ENCODE measurements around the gene ERO1A.

ERO1A gene

GRCh38 chr14:52596861-52597260 lies 98.5 kb downstream of the ERO1A start:
- Histone ChIP-seq H3K36me3 (replicated peaks) (no peaks in the 10 kb centered on the region), H3K27ac (no peak overlapping the region), H3K4me3 (ENCODE audit: low read depth, low read length) (no peak overlapping the region), H3K27me3 (replicated peaks) (no peaks in the 10 kb centered on the region)
- in situ Hi-C loops (cut with HindIII; ENCODE audit: low pct_ligation_motif_present, low sequenced_read_pairs), result no loop called here
- no peak for DNase-seq
- no peak for TF ChIP-seq CTCF (IDR thresholded peaks at IDR 0.05; ENCODE audit: low read depth, low read length, missing control alignments)

- Histone ChIP-seq H3K27ac (no peak overlapping the region), H3K27me3 (replicated peaks) (no peaks in the 10 kb centered on the region), H3K4me3 (ENCODE audit: low read depth, low read length) (no peak overlapping the region), H3K36me3 (replicated peaks) (no peaks in the 10 kb centered on the region)
- no peak for TF ChIP-seq CTCF (IDR thresholded peaks at IDR 0.05; ENCODE audit: low read depth, low read length, missing control alignments)
- in situ Hi-C loops (cut with HindIII; ENCODE audit: low pct_ligation_motif_present, low sequenced_read_pairs), result no loop called here
- DNase-seq, result no peak
Measured at GRCh38 chr14:52596320-52596719, 99.0 kb downstream of the ERO1A start.

- Histone ChIP-seq H3K27me3 (replicated peaks) (no peaks in the 10 kb centered on the region), H3K36me3 (replicated peaks) (no peaks in the 10 kb centered on the region), H3K4me3 (ENCODE audit: low read depth, low read length) (no peak overlapping the region), H3K27ac (no peak overlapping the region)
- in situ Hi-C loops (cut with HindIII; ENCODE audit: low pct_ligation_motif_present, low sequenced_read_pairs), result no loop called here
- DNase-seq, result no peak
- no peak for TF ChIP-seq CTCF (IDR thresholded peaks at IDR 0.05; ENCODE audit: low read depth, low read length, missing control alignments)
Measured at GRCh38 chr14:52590318-52590717, 105.0 kb downstream of the ERO1A start.

Data from brain microvascular endothelial cell (primary cell).